HepG2 (cell line): ENCODE data around the gene LARP1. TPM values are rescaled to one million over a fixed set of nuclear protein-coding genes. Genes with fewer than 3 reads are reported as not detected.
A peak's percentile ranks its signal among the peaks of the same experiment; 100 is the strongest.

Experiments
- BRD4 ChIP-seq: sonication (generic); formaldehyde crosslinking; IDR thresholded peaks from 2 replicates; pipeline ENCODE4 v1.4.0; 2020; ENCODE audit warnings: missing genetic modification reagents
- EEA1 ChIP-seq: sonication (generic); formaldehyde crosslinking; IDR thresholded peaks from 2 replicates; pipeline ENCODE4 v1.5.1; 2020; ENCODE audit warnings: mild to moderate bottlenecking, missing genetic modification reagents, borderline replicate concordance
- GATA4 ChIP-seq: sonication (generic); IDR thresholded peaks from 2 replicates; pipeline ENCODE4 v1.6.1; 2016; ENCODE audit warnings: antibody characterized with exemption, low read depth, borderline replicate concordance
- NFE2 ChIP-seq: sonication (generic); formaldehyde crosslinking; IDR thresholded peaks from 2 replicates; pipeline ENCODE4 v1.4.0; 2020; ENCODE audit warnings: missing genetic modification reagents
- RFXANK ChIP-seq: IDR thresholded peaks from 2 replicates; pipeline ENCODE4 v1.6.1; 2016
- SOX5 ChIP-seq: IDR thresholded peaks from 2 replicates; pipeline ENCODE4 v1.6.1; 2016; ENCODE audit warnings: borderline replicate concordance
- TSC22D2 ChIP-seq: sonication (generic); formaldehyde crosslinking; IDR thresholded peaks from 2 replicates; pipeline ENCODE4 v1.5.1; 2020; ENCODE audit warnings: missing genetic modification reagents, mild to moderate bottlenecking, borderline replicate concordance
- polyA plus RNA-seq, 8 experiments: library from polyadenylated mRNA; depleted of rRNA in 3 of 8; stranded (reverse) in 7 of 8; unstranded in 1 of 8; fragments of >200 nt; fragmentation: Illumina TruSeq in 4 of 8; extraction: Trizol in 4 of 8; gene quantifications; 2 replicates each; pipeline versions ENCODE4 v1.2.1 to v1.2.3, GENCODE V29; 2011 to 2016; ENCODE audit warnings: low read depth in 4 of 8, missing spikeins in 1 of 8, mixed read lengths in 1 of 8; ENCODE audit not compliant: insufficient read depth in 1 of 8
- total RNA-seq, 5 experiments: library from RNA; depleted of rRNA; stranded (reverse); fragments of >200 nt; fragmentation: Illumina TruSeq; extraction: Trizol; gene quantifications; 2 replicates each; pipeline ENCODE4 v1.2.3, GENCODE V29; 2016; ENCODE audit warnings: low read depth in 1 of 5
- TF ChIP-seq, protein P1 (sequence below): sonication (generic); formaldehyde crosslinking; IDR thresholded peaks from 2 replicates; pipeline ENCODE4 v1.4.0; 2020; ENCODE audit warnings: missing genetic modification reagents, borderline replicate concordance
- TF ChIP-seq, protein P2 (sequence below): sonication (generic); formaldehyde crosslinking; IDR thresholded peaks from 2 replicates; pipeline ENCODE4 v1.4.0; 2020; ENCODE audit warnings: missing genetic modification reagents, borderline replicate concordance
- TF ChIP-seq, protein P3 (sequence below): sonication (generic); formaldehyde crosslinking; IDR thresholded peaks from 2 replicates; pipeline ENCODE4 v1.5.0; 2020; ENCODE audit warnings: missing genetic modification reagents
- TF ChIP-seq, protein P4 (sequence below), 2 experiments: sonication (generic) in 1 of 2; formaldehyde crosslinking in 1 of 2; IDR thresholded peaks; 2 replicates each; pipeline versions ENCODE4 v1.6.1 to v1.9.0; 2014 to 2022; ENCODE audit warnings: antibody characterized with exemption in 1 of 2, borderline replicate concordance in 1 of 2, inconsistent platforms in 1 of 2, low read depth in 1 of 2, missing genetic modification reagents in 1 of 2
- TF ChIP-seq, protein P5 (sequence below): sonication (generic); formaldehyde crosslinking; IDR thresholded peaks from 2 replicates; pipeline ENCODE4 v1.4.0; 2020; ENCODE audit warnings: mild to moderate bottlenecking, missing genetic modification reagents

Gene LARP1
- total and polyA plus RNA-seq, 2 of the 13 experiments (the other 11 are each of a cell fraction or from before 2014, with no cell fraction given) = 45.2 to 61.4 TPM

DNA sequence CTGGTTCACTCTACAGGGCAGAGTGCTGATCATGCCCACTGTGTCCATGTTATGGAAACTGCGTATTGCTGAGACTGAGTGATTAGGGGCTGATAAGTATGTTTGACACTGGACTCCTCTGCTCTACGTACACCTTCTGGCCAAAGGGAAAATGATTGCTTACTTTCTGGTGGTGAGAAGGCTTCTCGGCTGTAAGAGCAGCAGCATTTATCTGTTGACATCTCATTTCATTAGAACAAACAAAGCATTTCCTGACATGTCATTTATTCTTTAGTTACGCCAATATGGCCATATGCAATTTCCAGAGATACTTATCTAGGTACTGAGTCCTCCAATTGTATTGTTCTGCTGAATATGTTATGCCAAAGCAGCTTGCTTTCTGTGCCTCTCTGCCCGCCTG lies 89.6 kb downstream of the LARP1 start (continued):
- TF ChIP-seq, protein P1, sequence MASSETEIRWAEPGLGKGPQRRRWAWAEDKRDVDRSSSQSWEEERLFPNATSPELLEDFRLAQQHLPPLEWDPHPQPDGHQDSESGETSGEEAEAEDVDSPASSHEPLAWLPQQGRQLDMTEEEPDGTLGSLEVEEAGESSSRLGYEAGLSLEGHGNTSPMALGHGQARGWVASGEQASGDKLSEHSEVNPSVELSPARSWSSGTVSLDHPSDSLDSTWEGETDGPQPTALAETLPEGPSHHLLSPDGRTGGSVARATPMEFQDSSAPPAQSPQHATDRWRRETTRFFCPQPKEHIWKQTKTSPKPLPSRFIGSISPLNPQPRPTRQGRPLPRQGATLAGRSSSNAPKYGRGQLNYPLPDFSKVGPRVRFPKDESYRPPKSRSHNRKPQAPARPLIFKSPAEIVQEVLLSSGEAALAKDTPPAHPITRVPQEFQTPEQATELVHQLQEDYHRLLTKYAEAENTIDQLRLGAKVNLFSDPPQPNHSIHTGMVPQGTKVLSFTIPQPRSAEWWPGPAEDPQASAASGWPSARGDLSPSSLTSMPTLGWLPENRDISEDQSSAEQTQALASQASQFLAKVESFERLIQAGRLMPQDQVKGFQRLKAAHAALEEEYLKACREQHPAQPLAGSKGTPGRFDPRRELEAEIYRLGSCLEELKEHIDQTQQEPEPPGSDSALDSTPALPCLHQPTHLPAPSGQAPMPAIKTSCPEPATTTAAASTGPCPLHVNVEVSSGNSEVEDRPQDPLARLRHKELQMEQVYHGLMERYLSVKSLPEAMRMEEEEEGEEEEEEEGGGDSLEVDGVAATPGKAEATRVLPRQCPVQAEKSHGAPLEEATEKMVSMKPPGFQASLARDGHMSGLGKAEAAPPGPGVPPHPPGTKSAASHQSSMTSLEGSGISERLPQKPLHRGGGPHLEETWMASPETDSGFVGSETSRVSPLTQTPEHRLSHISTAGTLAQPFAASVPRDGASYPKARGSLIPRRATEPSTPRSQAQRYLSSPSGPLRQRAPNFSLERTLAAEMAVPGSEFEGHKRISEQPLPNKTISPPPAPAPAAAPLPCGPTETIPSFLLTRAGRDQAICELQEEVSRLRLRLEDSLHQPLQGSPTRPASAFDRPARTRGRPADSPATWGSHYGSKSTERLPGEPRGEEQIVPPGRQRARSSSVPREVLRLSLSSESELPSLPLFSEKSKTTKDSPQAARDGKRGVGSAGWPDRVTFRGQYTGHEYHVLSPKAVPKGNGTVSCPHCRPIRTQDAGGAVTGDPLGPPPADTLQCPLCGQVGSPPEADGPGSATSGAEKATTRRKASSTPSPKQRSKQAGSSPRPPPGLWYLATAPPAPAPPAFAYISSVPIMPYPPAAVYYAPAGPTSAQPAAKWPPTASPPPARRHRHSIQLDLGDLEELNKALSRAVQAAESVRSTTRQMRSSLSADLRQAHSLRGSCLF (CRISPR knock-in tag) = no peak
- no peak for TF ChIP-seq RFXANK (CRISPR knock-in tag)
- TF ChIP-seq, protein P2, sequence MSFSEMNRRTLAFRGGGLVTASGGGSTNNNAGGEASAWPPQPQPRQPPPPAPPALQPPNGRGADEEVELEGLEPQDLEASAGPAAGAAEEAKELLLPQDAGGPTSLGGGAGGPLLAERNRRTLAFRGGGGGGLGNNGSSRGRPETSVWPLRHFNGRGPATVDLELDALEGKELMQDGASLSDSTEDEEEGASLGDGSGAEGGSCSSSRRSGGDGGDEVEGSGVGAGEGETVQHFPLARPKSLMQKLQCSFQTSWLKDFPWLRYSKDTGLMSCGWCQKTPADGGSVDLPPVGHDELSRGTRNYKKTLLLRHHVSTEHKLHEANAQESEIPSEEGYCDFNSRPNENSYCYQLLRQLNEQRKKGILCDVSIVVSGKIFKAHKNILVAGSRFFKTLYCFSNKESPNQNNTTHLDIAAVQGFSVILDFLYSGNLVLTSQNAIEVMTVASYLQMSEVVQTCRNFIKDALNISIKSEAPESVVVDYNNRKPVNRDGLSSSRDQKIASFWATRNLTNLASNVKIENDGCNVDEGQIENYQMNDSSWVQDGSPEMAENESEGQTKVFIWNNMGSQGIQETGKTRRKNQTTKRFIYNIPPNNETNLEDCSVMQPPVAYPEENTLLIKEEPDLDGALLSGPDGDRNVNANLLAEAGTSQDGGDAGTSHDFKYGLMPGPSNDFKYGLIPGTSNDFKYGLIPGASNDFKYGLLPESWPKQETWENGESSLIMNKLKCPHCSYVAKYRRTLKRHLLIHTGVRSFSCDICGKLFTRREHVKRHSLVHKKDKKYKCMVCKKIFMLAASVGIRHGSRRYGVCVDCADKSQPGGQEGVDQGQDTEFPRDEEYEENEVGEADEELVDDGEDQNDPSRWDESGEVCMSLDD = no peak
- TF ChIP-seq TSC22D2 (CRISPR knock-in tag) = 0 out of 2 replicates have a peak, but pooled peaks have one; percentile 22
- no peak for TF ChIP-seq BRD4 (CRISPR knock-in tag)
- TF ChIP-seq, protein P3, sequence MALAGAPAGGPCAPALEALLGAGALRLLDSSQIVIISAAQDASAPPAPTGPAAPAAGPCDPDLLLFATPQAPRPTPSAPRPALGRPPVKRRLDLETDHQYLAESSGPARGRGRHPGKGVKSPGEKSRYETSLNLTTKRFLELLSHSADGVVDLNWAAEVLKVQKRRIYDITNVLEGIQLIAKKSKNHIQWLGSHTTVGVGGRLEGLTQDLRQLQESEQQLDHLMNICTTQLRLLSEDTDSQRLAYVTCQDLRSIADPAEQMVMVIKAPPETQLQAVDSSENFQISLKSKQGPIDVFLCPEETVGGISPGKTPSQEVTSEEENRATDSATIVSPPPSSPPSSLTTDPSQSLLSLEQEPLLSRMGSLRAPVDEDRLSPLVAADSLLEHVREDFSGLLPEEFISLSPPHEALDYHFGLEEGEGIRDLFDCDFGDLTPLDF (CRISPR knock-in tag) = no peak
- TF ChIP-seq, protein P4, sequence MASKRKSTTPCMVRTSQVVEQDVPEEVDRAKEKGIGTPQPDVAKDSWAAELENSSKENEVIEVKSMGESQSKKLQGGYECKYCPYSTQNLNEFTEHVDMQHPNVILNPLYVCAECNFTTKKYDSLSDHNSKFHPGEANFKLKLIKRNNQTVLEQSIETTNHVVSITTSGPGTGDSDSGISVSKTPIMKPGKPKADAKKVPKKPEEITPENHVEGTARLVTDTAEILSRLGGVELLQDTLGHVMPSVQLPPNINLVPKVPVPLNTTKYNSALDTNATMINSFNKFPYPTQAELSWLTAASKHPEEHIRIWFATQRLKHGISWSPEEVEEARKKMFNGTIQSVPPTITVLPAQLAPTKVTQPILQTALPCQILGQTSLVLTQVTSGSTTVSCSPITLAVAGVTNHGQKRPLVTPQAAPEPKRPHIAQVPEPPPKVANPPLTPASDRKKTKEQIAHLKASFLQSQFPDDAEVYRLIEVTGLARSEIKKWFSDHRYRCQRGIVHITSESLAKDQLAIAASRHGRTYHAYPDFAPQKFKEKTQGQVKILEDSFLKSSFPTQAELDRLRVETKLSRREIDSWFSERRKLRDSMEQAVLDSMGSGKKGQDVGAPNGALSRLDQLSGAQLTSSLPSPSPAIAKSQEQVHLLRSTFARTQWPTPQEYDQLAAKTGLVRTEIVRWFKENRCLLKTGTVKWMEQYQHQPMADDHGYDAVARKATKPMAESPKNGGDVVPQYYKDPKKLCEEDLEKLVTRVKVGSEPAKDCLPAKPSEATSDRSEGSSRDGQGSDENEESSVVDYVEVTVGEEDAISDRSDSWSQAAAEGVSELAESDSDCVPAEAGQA (IDR thresholded peaks at IDR 0.05; ENCODE audit: low read depth) = no peak; the same call in 1 of the 2 replicates
- TF ChIP-seq, protein P4 (CRISPR knock-in tag; IDR thresholded peaks at IDR 0.05; ENCODE audit: borderline replicate concordance) = no peak
- TF ChIP-seq SOX5 (CRISPR knock-in tag) = peak; percentile 88
- no peak for TF ChIP-seq NFE2
- no peak for TF ChIP-seq EEA1 (CRISPR knock-in tag)
- TF ChIP-seq, protein P5, sequence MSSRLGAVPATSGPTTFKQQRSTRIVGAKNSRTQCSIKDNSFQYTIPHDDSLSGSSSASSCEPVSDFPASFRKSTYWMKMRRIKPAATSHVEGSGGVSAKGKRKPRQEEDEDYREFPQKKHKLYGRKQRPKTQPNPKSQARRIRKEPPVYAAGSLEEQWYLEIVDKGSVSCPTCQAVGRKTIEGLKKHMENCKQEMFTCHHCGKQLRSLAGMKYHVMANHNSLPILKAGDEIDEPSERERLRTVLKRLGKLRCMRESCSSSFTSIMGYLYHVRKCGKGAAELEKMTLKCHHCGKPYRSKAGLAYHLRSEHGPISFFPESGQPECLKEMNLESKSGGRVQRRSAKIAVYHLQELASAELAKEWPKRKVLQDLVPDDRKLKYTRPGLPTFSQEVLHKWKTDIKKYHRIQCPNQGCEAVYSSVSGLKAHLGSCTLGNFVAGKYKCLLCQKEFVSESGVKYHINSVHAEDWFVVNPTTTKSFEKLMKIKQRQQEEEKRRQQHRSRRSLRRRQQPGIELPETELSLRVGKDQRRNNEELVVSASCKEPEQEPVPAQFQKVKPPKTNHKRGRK (CRISPR knock-in tag) = no peak
- peak; percentile 52; the same call in 1 of the 2 replicates for TF ChIP-seq GATA4
